Measurements from ENCODE around the gene SMKR1. TPM values are rescaled to one million over a fixed set of nuclear protein-coding genes. Genes with fewer than 3 reads are reported as not detected.

SMKR1 gene
- polyA plus RNA-seq, 1 experiment = 0.24 TPM

DNA sequence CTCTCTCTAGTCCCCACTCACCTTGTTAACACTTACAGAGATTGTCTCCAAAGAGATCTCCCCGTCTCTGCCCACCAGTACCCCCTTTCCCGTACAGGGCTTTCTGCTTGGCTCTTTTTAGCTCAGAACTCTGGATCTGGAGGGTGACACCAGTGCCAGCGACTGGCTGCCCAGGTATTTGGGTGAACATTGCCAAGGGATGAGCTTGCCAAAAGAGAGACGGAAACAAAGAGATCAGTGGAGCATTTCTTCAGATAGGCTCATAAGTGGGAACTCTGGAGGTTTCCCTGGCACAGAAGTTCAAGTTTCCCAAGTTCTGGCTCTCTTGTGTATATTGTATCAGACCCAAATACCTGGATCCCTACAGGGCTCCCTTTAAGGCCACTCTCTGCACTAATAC lies 38.1 kb upstream of the SMKR1 start:
- no peaks in the 10 kb centered on the region for H3K27me3 ChIP-seq (ENCODE audit: control insufficient read depth, insufficient read depth, low read length)

DNA sequence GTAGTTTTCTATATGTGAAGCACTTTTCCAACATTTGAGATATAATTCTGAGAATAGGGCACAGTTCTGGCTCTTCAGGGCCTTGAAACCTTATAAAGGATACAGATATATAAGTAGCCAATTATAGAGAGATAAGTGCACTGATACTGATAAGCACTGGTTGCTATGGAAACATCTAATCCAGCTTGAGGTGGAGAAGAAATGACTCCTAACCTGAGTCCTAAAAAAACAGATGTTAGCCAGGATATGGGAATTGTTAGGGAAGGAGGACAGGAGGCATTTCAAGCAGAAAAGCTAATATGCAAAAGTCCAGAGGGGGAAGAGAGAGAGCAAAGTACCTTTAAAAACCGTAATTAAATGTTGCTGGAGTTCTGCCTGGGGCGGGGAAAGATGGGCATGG lies 37.3 kb upstream of the SMKR1 start:
- no peaks in the 10 kb centered on the region for H3K9me3 ChIP-seq (ENCODE audit: control insufficient read depth, insufficient read depth, low read length)
- H3K4me3 ChIP-seq (ENCODE audit: low read depth, low read length) = no peak overlapping the region
- no peak overlapping the region for H3K27ac ChIP-seq (ENCODE audit: low read depth, low read length)
- no peaks in the 10 kb centered on the region for H3K27me3 ChIP-seq (ENCODE audit: control insufficient read depth, insufficient read depth, low read length)
- DNase-seq (ENCODE audit: low read depth, low spot score) = no peak
- POLR2A ChIA-PET = no interaction called here
- CTCF ChIA-PET = interaction anchor here (0.6 to 9.7 kb wide), 7 partner anchors 44 to 301 kb away, joined by 3 to 175 read pairs (median 5); no protein-coding TSS in a partner anchor
- TF ChIP-seq CTCF (IDR thresholded peaks at IDR 0.05; ENCODE audit: low read depth, low read length) = no peak

More for the DNA sequence above, 38.1 kb upstream of the SMKR1 start:
- Histone ChIP-seq H3K9me3 (ENCODE audit: control insufficient read depth, insufficient read depth, low read length) (no peaks in the 10 kb centered on the region), H3K27ac (ENCODE audit: low read depth, low read length) (no peak overlapping the region), H3K4me3 (ENCODE audit: low read depth, low read length) (no peak overlapping the region)
- TF ChIP-seq CTCF (IDR thresholded peaks at IDR 0.05; ENCODE audit: low read depth, low read length) = no peak
- ChIA-PET CTCF (interaction anchor here (0.6 to 9.7 kb wide), 4 partner anchors 23 to 300 kb away, joined by 3 to 175 read pairs (median 8); no protein-coding TSS in a partner anchor), POLR2A (no interaction called here)
- DNase-seq (ENCODE audit: low read depth, low spot score) = no peak

DNA sequence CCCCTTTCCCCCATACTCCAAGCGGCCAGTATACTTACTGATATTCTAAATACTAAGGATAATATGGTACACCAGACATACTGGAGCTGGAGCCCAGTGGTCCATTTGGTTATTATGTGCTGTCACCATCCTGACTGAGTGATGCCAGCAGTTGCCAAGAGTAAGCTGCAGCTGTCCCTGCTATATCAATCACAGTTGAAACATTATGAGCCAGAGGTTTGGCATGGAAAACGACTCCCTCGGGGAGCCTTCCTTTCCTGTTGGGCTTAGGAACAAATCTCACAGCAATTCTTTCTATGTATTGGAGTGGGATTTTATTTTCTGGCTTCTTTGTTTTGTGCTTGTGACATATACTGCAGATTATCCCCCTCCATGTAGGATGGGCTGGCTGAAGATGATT lies 35.5 kb upstream of the SMKR1 start:
- POLR2A ChIA-PET = no interaction called here
- no peak for DNase-seq (ENCODE audit: low read depth, low spot score)
- CTCF ChIA-PET = interaction anchor here (2.1 to 9.7 kb wide), 3 partner anchors 100 to 247 kb away, joined by 5 to 175 read pairs (median 121); no protein-coding TSS in a partner anchor
- Histone ChIP-seq H3K27ac (ENCODE audit: low read depth, low read length) (no peak overlapping the region), H3K4me3 (ENCODE audit: low read depth, low read length) (no peak overlapping the region), H3K9me3 (ENCODE audit: control insufficient read depth, insufficient read depth, low read length) (no peaks in the 10 kb centered on the region), H3K27me3 (ENCODE audit: control insufficient read depth, insufficient read depth, low read length) (no peaks in the 10 kb centered on the region)
- TF ChIP-seq CTCF (IDR thresholded peaks at IDR 0.05; ENCODE audit: low read depth, low read length) = no peak

GRCh38 chr7:129468087-129468486 lies 34.2 kb upstream of the SMKR1 start:
- Histone ChIP-seq H3K27me3 (ENCODE audit: control insufficient read depth, insufficient read depth, low read length) (no peaks in the 10 kb centered on the region), H3K4me3 (ENCODE audit: low read depth, low read length) (no peak overlapping the region), H3K9me3 (ENCODE audit: control insufficient read depth, insufficient read depth, low read length) (no peaks in the 10 kb centered on the region), H3K27ac (ENCODE audit: low read depth, low read length) (no peak overlapping the region)
- CTCF ChIA-PET = interaction anchor here (0.8 to 9.7 kb wide), 6 partner anchors 98 to 304 kb away, joined by 4 to 175 read pairs (median 6); no protein-coding TSS in a partner anchor
- POLR2A ChIA-PET = no interaction called here
- no peak for TF ChIP-seq CTCF (IDR thresholded peaks at IDR 0.05; ENCODE audit: low read depth, low read length)
- DNase-seq (ENCODE audit: low read depth, low spot score) = peak; percentile 10

- ChIA-PET POLR2A (no interaction called here), CTCF (interaction anchor here (1.1 to 9.7 kb wide), 6 partner anchors 98 to 305 kb away, joined by 6 to 175 read pairs (median 10); no protein-coding TSS in a partner anchor)
- Histone ChIP-seq H3K4me3 (ENCODE audit: low read depth, low read length) (no peak overlapping the region), H3K27ac (ENCODE audit: low read depth, low read length) (no peak overlapping the region), H3K9me3 (ENCODE audit: control insufficient read depth, insufficient read depth, low read length) (no peaks in the 10 kb centered on the region), H3K27me3 (ENCODE audit: control insufficient read depth, insufficient read depth, low read length) (no peaks in the 10 kb centered on the region)
- no peak for TF ChIP-seq CTCF (IDR thresholded peaks at IDR 0.05; ENCODE audit: low read depth, low read length)
- no peak for DNase-seq (ENCODE audit: low read depth, low spot score)
Observed at GRCh38 chr7:129468547-129468946, 33.8 kb upstream of the SMKR1 start.

Data from AG04450 (cell line).